ENCODE measurements around the gene KCTD2. TPM values are rescaled to one million over a fixed set of nuclear protein-coding genes. Genes with fewer than 3 reads are reported as not detected.

The KCTD2 gene
- total and polyA plus RNA-seq, 9 of the 15 experiments (the other 6 are each of a cell fraction or from before 2014, with no cell fraction given), result 1.7 to 32.9 (median 15.8) TPM

DNA sequence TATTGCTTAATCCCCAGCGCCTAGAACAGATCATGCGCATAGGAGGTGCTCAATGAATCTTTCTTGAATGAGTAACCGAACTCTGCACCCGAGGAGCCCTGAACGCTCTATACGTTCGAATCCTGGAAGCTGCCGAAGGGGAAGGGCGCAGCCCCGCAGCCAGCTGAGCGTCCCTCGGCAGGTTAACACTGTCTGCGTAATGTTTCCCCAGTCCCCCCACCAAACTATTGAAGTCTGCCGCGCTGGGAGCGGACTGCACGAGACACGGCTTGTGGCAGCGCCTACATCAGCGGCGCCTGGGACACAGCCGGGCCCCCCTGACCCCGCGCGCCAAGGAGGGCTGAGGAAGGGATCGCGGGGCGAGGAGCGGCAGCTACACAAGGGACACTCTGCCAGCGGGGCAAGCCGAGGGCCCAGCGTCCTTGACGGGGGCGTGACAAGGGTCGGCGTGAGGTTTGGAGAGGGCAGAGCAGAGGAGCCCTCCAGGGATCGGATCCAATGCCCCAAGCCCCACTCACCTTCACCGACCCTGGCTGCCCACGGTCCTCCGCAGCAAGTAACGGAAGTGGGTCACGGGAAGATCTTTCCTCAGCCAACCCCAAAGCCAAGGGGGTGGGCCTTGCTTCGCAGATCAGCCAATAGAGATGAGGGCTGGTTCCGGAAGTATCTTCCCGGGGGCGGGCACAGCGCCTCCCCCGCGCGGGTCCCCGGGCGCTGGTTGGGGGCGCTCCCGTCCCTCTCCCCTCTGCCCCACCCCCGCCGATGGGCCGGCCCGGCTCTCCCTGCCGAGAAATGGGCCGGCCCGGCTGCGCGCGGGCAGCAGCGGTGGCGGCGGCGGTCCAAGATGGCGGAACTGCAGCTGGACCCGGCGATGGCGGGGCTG, at the start of gene KCTD2, which contains the start of gene ATP5PD (continued):
- TF ChIP-seq UBTF (IDR thresholded peaks at IDR 0.05; ENCODE audit: borderline replicate concordance in 1 of 2, low read depth in 2 of 2, low read length in 2 of 2) (0 out of 4 replicates have a peak, but pooled peaks of 1 of the 2 experiments have one; percentile 34), HIVEP1 (CRISPR knock-in tag; IDR thresholded peaks at IDR 0.05) (no peak), KAT7 (CRISPR knock-in tag; IDR thresholded peaks at IDR 0.05; ENCODE audit: borderline replicate concordance) (peak; percentile 74), ATF1 (CRISPR knock-in tag; IDR thresholded peaks at IDR 0.05) (no peak), ATF1 (tag; IDR thresholded peaks at IDR 0.05) (peak; percentile 93), CCNT2 (IDR thresholded peaks at IDR 0.05; ENCODE audit: borderline replicate concordance, extremely low read depth, insufficient read length, low read depth, low read length) (peak; percentile 39), POLR2AphosphoS5 (IDR thresholded peaks at IDR 0.05; ENCODE audit: control insufficient read depth, insufficient read depth, low read depth, low read length) (peak; percentile 93), SIN3A (IDR thresholded peaks at IDR 0.05; ENCODE audit: borderline replicate concordance in 2 of 2, control insufficient read depth in 1 of 2, low read depth in 2 of 2, low read length in 2 of 2) (peak; percentile 12 to 63; a peak in 2 of 4 replicates), THRAP3 (IDR thresholded peaks at IDR 0.05; ENCODE audit: borderline replicate concordance) (no peak), SIN3B (IDR thresholded peaks at IDR 0.05; ENCODE audit: low read depth) (no peak; the same call in 1 of the 2 replicates), TBL1XR1 (IDR thresholded peaks at IDR 0.05; ENCODE audit: low read length in 2 of 2) (0 out of 4 replicates have a peak, but pooled peaks of 1 of the 2 experiments have one; percentile 6), CXXC5 (CRISPR knock-in tag; IDR thresholded peaks at IDR 0.05) (peak; percentile 81), E2F8 (IDR thresholded peaks at IDR 0.05; ENCODE audit: low read depth, partially characterized antibody) (peak; percentile 71), MTA2 (IDR thresholded peaks at IDR 0.05; ENCODE audit: low read depth) (no peak), ZNF263 (CRISPR knock-in tag; IDR thresholded peaks at IDR 0.05; ENCODE audit: borderline replicate concordance) (0 out of 2 replicates have a peak, but pooled peaks have one; percentile 70), FOXM1 (IDR thresholded peaks at IDR 0.05; ENCODE audit: low read depth) (no peak), FOXM1 (CRISPR knock-in tag; IDR thresholded peaks at IDR 0.05; ENCODE audit: low read depth) (peak; percentile 70), RBM15 (IDR thresholded peaks at IDR 0.05; ENCODE audit: insufficient read depth, low read length) (no peak)
- TF ChIP-seq, protein P1, sequence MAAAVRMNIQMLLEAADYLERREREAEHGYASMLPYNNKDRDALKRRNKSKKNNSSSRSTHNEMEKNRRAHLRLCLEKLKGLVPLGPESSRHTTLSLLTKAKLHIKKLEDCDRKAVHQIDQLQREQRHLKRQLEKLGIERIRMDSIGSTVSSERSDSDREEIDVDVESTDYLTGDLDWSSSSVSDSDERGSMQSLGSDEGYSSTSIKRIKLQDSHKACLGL (CRISPR knock-in tag; IDR thresholded peaks at IDR 0.05; ENCODE audit: borderline replicate concordance, poor library complexity, severe bottlenecking), result no peak
